Adrenal gland (tissue), 12 donors: ENCODE data around the gene ARHGEF17. TPM values are rescaled to one million over a fixed set of nuclear protein-coding genes. Genes with fewer than 3 reads are reported as not detected.

Source experiments
- DNase-seq, 7 donors: peaks; one replicate each; pipeline ENCODE4 v3.0.0-alpha.2; 2019 to 2020
- H3K27ac ChIP-seq, 5 donors: fragments of 200-600 bp; sonication (generic) in 4 of 5; 1 replicate in 3 of 5; 2 replicates in 2 of 5; pipeline versions ENCODE4 v1.5.1 to v1.8.0; 2016 to 2020; ENCODE audit warnings: mild to moderate bottlenecking in 1 of 5
- H3K27me3 ChIP-seq: fragments of 200-600 bp; 2 replicates; pipeline ENCODE4 v1.8.0; 2021
- H3K36me3 ChIP-seq, 2 donors: fragments of 200-600 bp; replicated peaks in 1 of 2; 1 replicate in 1 of 2; 2 replicates in 1 of 2; pipeline versions ENCODE4 v1.5.1 to v1.8.0; 2018 to 2022
- H3K4me1 ChIP-seq, 2 donors: fragments of 200-600 bp; replicated peaks in 1 of 2; 1 replicate in 1 of 2; 2 replicates in 1 of 2; pipeline versions ENCODE4 v1.5.1 to v1.8.0; 2018 to 2021
- H3K4me3 ChIP-seq, 4 donors: fragments of 200-600 bp; sonication (generic) in 3 of 4; one replicate each; pipeline ENCODE4 v1.5.1; 2016 to 2018
- H3K9me3 ChIP-seq, 3 donors: fragments of 200-600 bp; sonication (generic) in 1 of 3; replicated peaks in 1 of 3; 1 replicate in 2 of 3; 2 replicates in 1 of 3; pipeline versions ENCODE4 v1.5.1 to v1.8.0; 2016 to 2021
- CTCF ChIP-seq, 6 experiments: fragments of 450-650 bp in 4 of 6; fragments of 200-600 bp in 2 of 6; sonication (generic) in 1 of 6; IDR thresholded peaks; 1 replicate in 5 of 6; 2 replicates in 1 of 6; pipeline versions ENCODE4 v1.5.1 to v1.8.0; 2016 to 2021; ENCODE audit warnings: antibody characterized with exemption in 6 of 6, mild to moderate bottlenecking in 2 of 6, moderate library complexity in 1 of 6
- POLR2A ChIP-seq, 2 donors: fragments of 450-650 bp; IDR thresholded peaks; one replicate each; pipeline ENCODE4 v1.6.1; 2017; ENCODE audit warnings: antibody characterized with exemption in 2 of 2, mild to moderate bottlenecking in 2 of 2, moderate library complexity in 1 of 2
- WGBS, 4 donors: extraction: QIAGEN DNeasy Blood & Tissue Kit in 2 of 4; methylation state at CpG; one replicate each; pipeline versions ENCODE4 v1.1.5 to v1.1.7; 2013 to 2017; 5-methylcytosine and 5-hydroxymethylcytosine counted together
- intact Hi-C, 2 donors: fragments of 100-400 bp; cut with DNase I; formaldehyde crosslinking; loops; one replicate each; pipeline versions ENCODE4 v1.14.1 to v1.15.0; 2022 to 2023
- polyA plus RNA-seq, 3 donors: library from polyadenylated mRNA; stranded (reverse); fragments of 200-250 nt in 2 of 3; fragments of 350-450 nt in 1 of 3; fragmentation: Illumina TruSeq in 1 of 3; extraction: RNeasy Lipid Tissue Mini Kit (QIAGEN cat#74804) in 1 of 3; gene quantifications; one replicate each; pipeline ENCODE4 v1.2.3, GENCODE V29; 2013 to 2014
- total RNA-seq, 9 donors: library from RNA; depleted of rRNA in 4 of 9; stranded (reverse); fragments of >200 nt in 4 of 9; fragments of 120-200 nt in 1 of 9; fragmentation: NEBNext Ultra II Directional in 1 of 9; extraction: Animal tissue kit (Norgen Biotek cat#: 25700) in 1 of 9; gene quantifications; one replicate each; pipeline versions ENCODE4 v1.1.0 to v1.2.4, GENCODE V29; 2013 to 2023
- donor health status: healthy with polysubstance abuse.
- donor health status: Bipolar disorder and iron deficiency.
- donor health status: DM: yes; HTN: yes; CAD: no.
- donor health status: DM: no; HTN: no; CAD: no.
- donor health status: DM: no; HTN: no; CAD: no.
- donor health status: DM: yes; HTN: yes; CAD: no.

Gene ARHGEF17
- total and polyA plus RNA-seq, 12 donors: 8.1 to 48.2 (median 20.4) TPM

DNA sequence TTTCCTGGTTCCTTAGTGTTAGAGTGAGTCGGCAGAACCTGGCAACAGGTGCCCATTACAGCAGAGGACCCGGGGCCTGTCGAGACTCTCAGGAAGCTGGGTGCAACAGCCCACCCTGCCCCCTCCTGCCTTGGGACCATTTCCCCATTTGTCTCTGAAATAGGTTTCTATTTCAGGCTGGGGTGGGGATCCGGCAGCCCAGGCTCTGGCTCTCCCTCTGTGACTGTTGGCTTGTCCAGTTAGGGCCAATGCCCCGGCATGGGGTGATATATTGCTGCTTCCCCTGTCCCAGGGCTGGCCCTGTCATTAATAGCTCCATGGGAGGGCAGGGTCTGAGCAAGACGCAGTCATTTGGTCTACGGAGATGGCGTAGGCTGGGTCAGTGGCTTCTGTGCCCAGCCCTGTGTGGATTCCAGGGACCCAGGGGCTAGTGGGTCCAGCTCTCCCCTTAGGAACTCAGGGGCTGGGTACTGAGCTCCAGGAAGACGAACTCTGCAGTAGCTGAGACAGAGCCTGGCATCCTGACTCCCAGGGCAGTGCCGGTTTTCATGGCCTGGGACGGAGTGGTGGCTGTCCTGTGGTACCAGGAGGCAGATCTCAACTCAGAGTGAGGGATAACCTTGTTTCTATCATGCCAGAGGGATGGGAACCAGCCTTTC lies 33.2 kb upstream of the ARHGEF17 start:
- peak in 3 of 7 donors; percentile 13 to 26 (median 18) for DNase-seq
- peaks cover 0 to 5% of the 10 kb centered on the region in 2 donors for H3K4me1 ChIP-seq
- H3K9me3 ChIP-seq: no peaks in the 10 kb centered on the region
- H3K27ac ChIP-seq: peak overlapping the region in 1 of 5 donors; percentile 65
- H3K36me3 ChIP-seq: no peaks in the 10 kb centered on the region
- TF ChIP-seq CTCF (IDR thresholded peaks at IDR 0.05) (no peak), POLR2A (IDR thresholded peaks at IDR 0.05) (no peak)
- H3K27me3 ChIP-seq: no peaks in the 10 kb centered on the region
- 74 to 91% (median 78%) methylated on average over 6 to 11 of the region's 11 CpGs for WGBS, 4 donors
- peak overlapping the region in 1 of 4 donors; percentile 12 for H3K4me3 ChIP-seq
- intact Hi-C loops: no loop called here

GRCh38 chr11:73275381-73275750 lies 32.7 kb upstream of the ARHGEF17 start:
- TF ChIP-seq POLR2A (IDR thresholded peaks at IDR 0.05): no peak
- TF ChIP-seq CTCF (IDR thresholded peaks at IDR 0.05): no peak
- WGBS, 4 donors: 94 to 100% (median 97%) methylated on average over 3 to 4 of the region's 4 CpGs
- DNase-seq: no peak
- intact Hi-C loops: no loop called here
- Histone ChIP-seq H3K9me3 (no peaks in the 10 kb centered on the region), H3K4me1 (peaks cover 0 to 5% of the 10 kb centered on the region in 2 donors), H3K27me3 (no peaks in the 10 kb centered on the region), H3K36me3 (no peaks in the 10 kb centered on the region), H3K27ac (peak overlapping the region in 1 of 5 donors; percentile 65), H3K4me3 (no peak overlapping the region)

GRCh38 chr11:73277467-73277866 lies 30.6 kb upstream of the ARHGEF17 start:
- H3K4me1 ChIP-seq: peaks cover 0 to 5% of the 10 kb centered on the region in 2 donors
- DNase-seq: peak in 1 of 7 donors; percentile 2
- H3K27me3 ChIP-seq: no peaks in the 10 kb centered on the region
- H3K4me3 ChIP-seq: no peak overlapping the region
- intact Hi-C loops: no loop called here
- no peak for TF ChIP-seq POLR2A (IDR thresholded peaks at IDR 0.05)
- TF ChIP-seq CTCF (IDR thresholded peaks at IDR 0.05): no peak
- no peaks in the 10 kb centered on the region for H3K36me3 ChIP-seq
- H3K9me3 ChIP-seq: no peaks in the 10 kb centered on the region
- whole genome bisulfite sequencing, 4 donors: 54 to 63% (median 59%) methylated on average over 3 of the region's 3 CpGs
- H3K27ac ChIP-seq: no peak overlapping the region

DNA sequence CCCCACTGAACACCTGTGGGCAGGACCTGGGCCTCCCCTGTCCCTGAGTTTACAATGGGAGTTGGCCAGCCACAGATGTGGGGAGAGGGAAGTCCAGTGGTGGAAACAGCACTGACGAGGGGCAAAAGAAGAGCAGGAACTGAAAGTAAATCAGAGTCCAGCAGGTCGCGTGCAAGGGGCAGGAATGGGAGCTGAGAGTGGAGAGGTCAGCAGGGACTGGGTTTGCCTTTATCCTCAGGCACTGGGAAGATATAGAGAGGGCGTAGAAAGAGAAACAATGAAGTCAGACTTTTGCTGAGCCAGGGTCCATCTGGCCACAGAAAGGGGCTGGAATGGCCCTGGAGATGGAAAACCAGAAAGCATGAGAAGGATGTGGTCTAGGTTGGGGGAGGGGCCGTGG lies 27.4 kb upstream of the ARHGEF17 start:
- peaks cover 0 to 5% of the 10 kb centered on the region in 2 donors for H3K4me1 ChIP-seq
- no peak for TF ChIP-seq POLR2A (IDR thresholded peaks at IDR 0.05)
- TF ChIP-seq CTCF (IDR thresholded peaks at IDR 0.05): no peak
- WGBS, 4 donors: 66 to 74% (median 71%) methylated on average over 5 of the region's 5 CpGs

More for the DNA sequence above, 27.4 kb upstream of the ARHGEF17 start:
- DNase-seq: peak in 2 of 7 donors; percentile 45 to 53
- Histone ChIP-seq H3K36me3 (no peaks in the 10 kb centered on the region), H3K4me3 (no peak overlapping the region), H3K9me3 (no peaks in the 10 kb centered on the region), H3K27ac (peak overlapping the region in 2 of 5 donors; percentile 17 to 84), H3K27me3 (no peaks in the 10 kb centered on the region)
- intact Hi-C loops: no loop called here
